ENCODE measurements around the gene KLHDC9.

Gene KLHDC9

DNA sequence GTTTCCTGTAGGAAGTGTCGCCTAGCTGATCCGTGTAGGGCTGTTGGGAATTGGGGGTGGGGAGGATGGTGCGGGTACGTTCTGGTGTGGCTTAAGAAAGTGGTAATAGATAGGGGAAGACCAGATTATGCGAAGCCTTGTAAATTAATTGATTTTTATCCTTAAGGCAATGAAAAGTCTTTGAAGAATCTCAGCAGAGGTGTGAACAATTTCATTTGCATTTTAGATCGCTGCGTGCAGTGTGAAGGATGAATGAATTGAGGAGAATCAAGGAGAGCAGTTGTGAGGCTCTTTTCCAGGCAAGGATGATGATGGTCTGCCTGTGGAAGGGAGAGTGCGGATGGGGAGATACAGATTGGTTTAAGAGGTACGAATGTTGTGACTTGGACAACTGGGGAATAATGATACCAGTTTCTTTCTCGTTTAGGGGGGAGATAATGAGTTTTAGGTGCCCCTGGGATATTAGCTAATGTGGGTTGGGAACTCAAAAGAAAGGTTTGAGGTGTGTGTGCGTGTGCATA lies 35.1 kb downstream of the KLHDC9 start:
- no peak for DNase-seq

DNA sequence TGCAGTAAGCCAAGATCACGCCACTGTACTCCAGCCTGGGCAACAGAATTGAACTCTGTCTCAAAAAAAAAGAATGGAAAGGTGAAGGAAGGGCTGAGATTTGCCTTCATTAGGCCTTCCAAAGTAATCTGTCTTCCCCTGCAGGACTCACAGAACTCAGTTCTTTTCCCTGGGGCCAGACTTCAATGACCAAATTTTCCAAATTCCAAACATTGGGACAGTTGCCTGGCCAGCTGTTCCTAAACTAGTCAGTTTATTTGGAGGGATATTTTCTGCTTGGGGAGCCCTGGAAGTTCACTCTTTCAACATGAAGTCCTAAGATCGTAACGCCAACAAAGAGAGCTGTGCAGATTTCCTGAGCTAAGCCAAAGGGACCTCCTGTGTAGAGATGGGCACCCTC lies 39.7 kb downstream of the KLHDC9 start:
- no peak for DNase-seq

DNA sequence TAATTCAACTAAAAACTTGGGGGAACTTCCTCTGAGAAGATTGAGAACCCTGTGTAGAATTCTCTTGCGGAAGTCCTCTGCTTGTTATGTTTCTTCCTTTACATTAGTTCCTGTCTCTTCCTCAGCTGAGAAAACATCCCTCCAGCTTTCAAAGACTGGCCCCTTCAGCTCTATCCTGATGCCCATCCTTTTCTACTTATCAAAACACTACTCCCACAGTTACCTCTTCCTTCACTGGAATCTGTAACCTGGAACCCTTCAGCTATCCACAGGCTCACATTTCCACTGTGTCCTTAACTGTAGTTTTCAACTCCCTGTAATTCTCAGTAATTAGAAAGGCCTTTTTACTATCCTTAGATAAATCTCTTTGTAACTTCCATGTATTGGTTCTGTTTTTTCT lies 40.3 kb downstream of the KLHDC9 start:
- no peak for DNase-seq

DNA sequence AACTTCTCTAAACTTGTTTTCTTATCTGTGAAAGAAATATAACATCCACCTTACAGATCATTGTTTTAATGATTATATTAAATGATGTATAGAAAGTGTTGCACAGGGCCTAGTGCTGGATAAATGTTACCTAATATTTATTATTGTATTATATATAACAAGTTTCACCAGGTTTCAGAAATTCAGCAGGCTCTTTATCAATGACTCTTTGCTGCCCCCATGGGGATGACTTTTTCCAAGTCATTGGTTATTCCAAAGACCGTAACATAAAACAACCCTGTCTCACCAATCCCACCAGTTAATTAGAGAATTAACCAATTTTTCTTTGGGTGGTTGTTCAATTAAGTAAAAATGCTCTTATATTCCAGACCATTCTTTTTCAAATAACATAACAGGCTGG lies 41.6 kb downstream of the KLHDC9 start:
- no peak for DNase-seq

DNA sequence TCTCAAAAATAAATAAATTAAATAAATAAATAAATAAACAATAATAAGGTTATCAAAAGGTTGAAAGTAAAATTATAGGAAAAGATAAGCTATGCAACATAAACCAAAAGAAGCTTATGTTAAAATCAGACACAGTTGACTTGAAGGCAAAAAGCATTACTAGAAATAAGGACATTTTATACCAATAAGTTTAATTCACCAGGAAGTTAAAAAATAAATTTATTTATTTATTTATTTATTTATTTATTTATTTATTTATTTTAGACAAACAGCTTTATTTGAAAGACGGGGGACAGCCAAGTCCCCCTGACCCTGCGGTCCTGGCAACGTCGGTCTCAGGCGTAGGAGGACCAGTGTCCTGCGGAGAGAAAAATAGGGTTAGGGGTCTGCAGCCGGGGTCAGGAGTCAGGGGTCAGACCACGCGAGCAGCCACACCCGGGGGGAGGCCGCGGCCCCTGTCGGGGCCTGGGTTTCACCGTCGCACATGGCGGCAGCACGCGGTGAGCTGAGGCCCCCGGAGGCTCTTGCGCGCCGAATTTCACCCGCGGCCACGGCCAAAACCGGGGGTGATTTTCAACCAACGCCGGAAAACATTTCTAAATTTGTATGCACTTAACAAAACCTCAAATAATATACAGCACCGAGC lies 42.7 kb downstream of the KLHDC9 start:
- DNase-seq: no peak

DNA sequence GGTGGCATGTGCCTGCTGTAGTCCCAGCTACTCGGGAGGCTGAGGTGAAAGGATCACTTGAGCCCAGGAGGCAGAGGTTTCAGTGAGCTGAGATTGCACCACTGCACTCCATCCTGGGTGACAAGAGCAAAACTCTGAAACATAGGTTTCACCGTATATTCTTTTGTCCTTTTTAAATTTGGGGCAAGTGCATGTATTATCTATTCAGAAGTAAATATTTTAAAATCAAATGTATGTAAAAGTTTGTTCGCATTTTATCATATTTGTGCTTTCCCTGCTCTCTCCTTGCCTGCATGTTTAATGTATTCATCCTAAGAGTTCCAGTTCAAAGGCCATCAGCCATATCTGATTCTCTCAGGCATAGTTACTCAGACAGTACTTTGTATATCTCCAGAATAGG lies 47.7 kb downstream of the KLHDC9 start:
- no peak for DNase-seq

Measured in amniotic stem cell (primary cell).